HG03097 (cell line): ENCODE measurements around the gene GDE1.

ENCODE experiments used
- ATAC-seq: cut with Tn5 transposase; IDR thresholded peaks from one replicate; pipeline ENCODE4 v1.9.1; 2021; ENCODE audit not compliant: unreplicated experiment, low FRiP score

Gene GDE1

DNA sequence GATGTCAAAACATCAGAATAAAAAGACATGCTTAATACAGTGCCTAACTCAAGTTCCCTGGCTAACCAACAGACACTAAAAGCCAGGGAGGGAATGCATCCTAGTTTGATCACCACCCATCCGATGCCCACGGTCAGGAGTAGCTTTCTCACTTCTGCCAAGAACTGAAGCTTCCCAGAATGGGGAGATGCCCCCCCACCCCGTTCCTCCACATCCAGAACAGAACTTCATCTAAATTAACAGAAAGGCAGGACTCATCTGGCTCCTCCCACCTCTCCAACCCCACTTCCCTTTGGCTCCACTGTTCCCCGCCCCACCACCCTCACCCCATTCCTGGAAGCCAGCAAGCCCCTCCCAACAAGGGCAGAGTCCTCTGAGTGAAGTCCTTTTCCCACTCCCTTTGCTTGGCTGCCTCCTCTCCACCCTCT, 33.7 kb downstream of the GDE1 start:
- no peak for ATAC-seq

DNA sequence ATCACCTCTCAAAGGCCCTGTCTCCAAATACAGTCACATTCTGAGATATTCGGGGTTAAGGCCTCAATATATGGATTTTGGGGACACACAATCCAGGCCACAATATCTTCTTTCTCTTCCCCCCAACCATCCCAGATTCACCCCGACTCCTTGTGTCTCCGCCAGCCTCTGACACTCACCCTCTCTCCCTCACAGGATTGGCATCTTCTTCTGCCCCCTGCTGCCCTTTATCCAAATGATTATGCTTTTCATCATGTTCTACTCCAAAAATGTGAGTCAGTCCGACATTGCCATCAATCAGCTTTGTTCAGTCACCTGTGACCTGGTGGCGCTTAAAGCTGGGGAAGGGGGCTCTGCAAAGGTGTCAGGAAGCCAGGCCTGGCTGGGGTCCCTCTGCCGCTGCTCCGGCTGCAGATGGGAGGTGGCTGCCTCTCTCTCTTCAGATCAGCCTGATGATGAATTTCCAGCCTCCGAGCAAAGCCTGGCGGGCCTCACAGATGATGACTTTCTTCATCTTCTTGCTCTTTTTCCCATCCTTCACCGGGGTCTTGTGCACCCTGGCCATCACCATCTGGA, 35.1 kb downstream of the GDE1 start:
- no peak for ATAC-seq

DNA sequence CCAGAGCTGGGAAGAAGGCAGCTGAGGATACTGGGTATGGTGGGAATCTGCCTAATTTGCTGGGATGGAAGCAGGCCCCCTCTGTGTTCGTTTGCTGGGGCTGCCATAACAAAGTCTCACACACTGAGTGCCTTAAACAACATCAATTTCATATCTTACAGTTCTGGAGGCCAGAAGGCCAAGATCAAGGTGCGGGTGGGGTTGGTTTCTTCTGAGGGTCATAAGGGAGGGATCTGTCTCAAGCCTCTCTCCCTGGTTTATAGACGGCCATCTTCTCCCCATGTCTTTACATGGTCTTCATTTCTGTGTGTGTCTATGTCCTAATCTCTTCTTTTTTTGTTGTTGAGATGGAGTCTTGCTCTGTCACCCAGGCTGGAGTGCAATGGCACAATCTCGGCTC, 35.8 kb downstream of the GDE1 start:
- ATAC-seq, result no peak

DNA sequence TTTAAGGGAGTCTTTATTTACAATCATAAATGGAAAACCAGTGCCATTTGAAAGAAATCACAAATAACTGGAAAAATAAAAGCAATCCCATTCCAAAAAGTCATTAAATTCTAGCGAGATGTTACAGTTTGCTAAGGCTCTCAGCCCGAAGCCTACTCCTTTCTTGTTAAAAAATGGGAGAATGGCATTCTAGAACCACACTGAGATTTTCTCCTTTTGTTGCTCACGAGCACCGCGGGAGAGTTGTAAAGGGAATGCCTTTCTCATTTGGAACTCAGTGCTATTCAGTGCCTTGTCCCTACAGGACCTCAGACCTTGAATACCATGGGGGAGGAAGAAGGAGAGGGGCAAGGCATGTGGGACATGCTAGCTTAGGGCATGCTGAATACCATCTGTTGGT, 36.3 kb downstream of the GDE1 start:
- no peak for ATAC-seq

DNA sequence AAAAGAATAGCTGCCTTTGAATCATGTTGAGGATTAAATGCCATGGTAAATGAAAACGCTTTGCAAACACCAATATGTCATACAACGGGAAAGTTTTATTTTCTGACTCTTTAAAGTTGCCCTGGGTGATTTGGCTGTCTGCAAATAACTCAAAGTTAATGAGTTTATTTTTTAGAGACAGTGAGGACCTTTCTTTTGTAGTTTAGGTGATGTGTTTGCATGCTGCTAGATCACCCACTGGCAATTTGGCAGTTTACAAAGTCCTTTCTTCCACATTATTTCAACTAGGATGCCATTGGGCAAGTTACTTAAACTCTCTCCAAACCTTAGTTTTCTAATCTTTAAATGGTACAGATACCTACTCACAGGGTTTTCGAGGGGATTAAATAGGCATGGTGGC, 37.8 kb downstream of the GDE1 start:
- no peak for ATAC-seq

DNA sequence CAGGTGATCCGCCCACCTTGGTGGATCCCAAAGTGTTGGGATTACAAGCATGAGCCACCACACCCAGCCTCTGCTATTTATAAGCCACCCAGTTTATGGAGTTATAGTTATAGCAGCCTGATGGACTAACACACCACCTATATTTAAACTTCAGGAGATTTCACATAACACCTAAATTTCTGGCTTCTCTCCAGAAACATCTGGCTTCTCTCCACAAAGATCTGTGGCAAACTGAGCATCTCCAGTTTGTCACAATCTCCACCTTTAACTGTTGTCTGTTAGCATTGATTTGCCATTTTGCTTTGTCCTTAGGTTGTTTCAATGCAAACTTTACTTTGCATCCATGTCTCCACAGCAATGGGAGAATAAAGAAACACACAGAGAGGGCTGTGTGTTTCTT, 39.6 kb downstream of the GDE1 start:
- ATAC-seq, result no peak

DNA sequence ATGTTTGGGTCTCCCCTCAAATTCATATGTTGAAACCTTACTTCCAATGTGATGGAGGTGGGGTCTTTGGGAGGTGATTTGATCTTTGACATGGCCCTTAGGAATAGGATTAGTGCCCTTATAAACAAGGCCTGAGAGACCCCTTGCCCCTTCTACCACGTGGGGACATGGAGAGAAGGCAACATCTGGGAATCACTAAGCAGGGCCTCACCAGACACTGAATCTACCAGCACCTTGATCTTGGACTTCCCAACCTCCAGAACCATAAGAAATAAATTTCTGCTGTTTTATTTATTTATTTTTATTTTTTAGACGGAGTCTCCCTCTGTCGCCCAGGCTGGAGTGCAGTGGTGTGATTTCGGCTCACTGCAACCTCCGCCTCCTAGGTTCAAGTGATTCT, 40.1 kb downstream of the GDE1 start:
- no peak for ATAC-seq

DNA sequence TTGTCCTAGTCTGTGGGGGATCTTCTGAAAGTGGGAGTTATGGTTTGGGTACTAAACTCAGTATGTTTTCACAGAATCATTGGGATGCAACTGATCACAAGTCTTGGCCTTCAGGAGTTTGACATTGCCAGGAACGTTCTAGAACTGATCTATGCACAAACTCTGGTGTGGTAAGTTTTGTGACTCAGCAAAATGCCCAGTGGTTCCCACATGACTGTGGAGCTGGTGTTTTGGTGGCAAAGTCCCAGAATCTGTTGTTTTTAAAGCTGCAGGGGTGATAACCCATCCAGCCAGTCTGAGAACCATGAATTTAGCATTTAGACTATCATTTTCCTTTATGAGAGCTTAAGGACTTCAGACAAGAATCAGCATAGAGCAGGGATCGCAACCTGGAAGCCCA, 40.6 kb downstream of the GDE1 start:
- no peak for ATAC-seq

DNA sequence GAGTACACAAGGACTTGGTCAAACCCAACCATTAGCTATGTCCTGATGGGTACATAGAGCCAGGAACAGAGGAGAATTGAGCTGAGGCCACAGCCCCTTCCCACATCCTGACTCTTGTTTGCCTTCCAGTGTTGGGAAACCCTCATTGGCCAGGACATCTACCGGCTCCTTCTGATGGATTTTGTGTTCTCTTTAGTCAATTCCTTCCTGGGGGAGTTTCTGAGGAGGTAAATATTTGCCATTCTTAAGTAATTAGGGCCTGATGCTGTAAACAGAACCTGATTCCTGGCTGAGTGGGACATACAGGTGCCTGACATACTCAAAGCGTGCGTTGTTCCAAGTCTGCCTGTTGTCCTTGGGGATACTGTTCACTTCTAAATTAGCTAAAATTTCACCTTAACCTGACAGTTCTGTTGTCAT, 42.6 kb downstream of the GDE1 start:
- no peak for ATAC-seq

DNA sequence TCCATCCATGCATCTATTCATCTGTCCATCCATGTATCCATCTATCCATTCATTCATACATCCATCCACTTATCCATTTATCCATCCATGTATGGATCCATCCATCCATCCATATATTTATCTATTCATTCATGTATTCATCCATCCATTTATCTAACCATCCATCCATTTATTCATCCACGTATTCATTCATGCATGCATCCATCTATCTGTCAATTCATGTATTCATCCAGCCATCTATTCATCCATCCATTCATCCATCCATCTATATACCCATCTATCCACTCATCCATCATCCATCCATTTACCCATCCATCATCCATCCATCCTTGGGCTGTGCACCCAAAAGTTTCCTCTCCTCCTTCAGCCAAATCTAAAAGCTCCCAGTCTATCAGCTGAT, 43.4 kb downstream of the GDE1 start:
- ATAC-seq, result no peak

DNA sequence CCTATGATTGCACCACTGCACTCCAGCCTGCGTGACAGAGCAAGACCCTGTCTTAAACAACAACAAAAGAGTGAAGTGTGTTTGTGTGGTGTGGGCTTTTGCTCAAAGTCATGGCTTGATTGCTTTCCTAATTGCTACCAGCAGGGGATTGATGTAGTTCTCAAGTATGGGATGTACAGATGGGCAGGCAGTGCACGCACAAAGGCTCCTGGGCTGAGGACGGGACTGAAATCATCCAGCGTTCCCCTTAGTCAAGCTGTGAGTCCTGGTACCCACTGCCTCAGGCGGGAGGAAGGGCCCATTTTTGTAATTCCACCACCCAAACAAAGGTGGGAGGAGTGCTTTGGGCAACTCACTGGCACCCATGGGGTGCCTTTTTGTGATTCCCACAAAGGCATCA, 47.3 kb downstream of the GDE1 start:
- no peak for ATAC-seq

DNA sequence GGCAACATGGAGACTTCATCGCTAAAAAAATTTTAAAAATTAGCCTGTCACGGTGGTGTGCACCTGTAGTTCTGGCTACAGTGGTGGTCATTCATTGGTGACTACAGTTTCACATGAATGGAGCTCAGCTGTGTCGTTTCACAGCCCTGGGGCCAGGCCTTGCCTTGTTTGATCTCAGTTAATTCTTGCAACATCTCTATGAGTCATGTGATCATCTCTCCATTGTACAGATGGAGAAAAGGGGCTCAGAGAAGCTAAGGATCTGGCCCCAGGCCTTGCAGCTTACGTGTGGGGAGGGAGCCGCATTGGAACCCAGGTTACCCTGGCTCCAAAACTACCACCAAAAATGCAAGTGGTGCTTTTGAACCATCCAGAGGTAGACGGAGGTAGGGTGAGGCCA, 49.4 kb downstream of the GDE1 start:
- no peak for ATAC-seq

DNA sequence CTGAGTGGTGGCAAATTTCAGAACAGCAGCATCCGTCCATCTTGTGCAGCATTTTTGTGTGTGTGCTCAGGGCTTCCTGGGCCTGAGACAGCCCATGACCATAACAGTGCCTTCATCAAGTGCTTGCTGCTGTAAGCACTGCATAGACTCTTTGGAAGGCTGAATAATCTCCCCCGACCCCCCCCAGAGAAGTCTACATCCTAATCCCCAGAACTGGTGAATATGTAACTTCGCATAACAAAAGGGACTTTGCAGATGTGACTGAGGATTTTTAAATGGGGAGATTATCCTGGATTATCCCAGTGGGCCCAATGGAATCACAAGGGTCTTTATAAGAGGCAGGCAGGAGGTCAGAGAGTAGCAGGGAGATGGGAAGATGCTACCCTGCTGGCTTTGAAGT, 53.6 kb downstream of the GDE1 start:
- no peak for ATAC-seq

DNA sequence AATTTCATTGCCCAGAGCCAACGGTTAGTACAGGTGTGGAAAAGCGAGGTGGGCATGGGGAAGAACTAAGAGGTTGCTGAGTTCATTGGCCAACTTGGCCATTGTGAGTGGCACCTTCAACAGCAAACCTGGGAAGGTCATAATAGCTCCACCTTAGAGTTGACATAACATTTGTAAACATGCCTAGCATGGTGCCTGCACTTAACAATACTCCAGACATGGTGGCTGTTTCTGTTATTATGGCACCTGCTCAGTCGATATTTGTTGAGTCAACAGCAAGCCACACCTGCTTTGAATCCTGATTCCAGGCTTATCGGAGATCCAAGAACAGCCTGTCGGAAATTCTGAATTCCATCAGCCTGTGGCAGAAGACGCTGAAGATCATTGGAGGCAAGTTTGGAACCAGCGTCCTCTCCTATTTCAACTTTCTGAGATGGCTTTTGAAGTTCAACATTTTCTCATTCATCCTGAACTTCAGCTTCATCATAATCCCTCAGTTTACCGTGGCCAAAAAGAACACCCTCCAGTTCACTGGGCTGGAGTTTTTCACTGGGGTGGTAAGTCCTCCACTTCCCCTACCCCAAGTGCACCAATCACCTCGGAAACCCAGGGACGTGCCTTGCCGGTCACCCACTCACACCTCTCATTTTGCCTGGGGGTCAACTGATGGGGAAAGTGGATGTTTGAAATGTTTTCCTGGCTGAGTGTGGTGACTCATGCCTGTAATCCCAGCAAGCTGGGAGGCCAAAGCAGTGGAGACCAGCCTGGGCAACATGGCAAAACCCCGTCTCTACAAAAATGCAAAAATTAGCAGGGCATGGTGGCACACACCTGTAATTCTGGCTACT, 58.2 kb downstream of the GDE1 start:
- ATAC-seq, result no peak

DNA sequence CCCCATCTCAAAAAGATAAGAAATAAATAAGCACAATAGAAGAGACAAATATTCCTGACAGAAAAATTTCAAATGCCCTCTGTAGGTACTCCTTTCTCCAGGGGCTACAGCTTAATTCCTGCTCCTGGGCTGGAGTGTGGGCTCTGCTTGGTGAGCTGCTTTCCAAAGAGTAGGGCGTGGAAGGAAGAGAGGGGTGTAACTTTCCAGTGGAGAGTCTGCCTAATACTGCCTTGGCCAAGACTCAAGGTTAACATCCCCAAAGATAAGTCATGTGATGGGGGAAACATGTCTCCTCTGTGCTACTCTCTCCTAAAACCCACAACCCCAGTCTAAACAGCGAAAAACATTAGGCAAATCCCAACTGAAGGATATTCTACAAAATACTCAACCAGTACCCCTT, 61.5 kb downstream of the GDE1 start:
- no peak for ATAC-seq

DNA sequence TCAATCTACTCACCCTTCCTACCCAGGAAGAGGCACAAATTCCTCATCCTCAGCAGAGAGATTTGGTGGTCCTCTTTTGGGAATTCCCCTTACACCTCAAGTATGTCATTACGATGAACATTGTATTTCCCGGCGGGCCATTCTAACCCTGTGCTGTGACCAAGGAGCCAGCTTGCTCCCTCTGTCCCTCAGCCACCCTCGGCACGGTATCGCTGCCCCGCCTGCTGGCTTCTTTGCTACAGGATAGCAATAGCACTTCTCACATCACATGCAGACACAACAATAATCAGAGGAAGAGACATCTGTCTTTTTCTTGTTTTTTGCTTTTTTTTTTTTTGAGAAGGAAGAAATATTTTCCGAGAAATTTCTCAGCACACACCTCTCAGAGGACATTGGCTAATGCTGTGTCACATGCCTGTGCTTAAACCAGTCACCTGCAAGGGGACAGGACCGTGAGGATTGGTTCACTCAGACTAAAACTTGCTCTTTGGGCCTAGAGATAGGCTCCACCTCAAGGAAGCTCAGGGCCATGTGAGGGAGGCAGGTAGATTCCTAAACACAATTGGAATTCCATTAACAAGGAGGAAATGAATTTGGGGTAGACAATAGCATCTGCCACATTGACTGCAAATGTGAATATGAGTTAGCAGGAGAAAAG, 63.0 kb downstream of the GDE1 start:
- no peak for ATAC-seq
